ENCODE data around the gene CACNA1D.

DNA sequence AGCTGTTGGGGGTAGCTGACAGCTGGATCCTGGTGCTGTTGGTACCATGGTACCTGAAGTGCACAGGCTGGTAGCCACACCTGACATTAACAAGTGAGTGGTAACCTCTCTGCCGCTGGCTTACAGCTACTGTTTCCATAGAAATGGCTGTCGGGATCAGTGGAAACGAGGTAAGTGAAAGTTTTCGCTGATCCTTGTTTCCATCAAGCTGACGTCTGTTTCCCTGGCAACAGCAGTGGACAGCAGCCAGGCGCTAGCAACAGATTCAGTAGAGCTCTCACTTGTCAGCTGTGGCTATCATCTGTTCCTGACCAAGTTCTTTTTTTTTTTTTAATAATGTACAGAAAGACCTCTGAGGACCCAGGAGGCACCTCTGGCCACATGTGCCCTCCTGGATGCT is 185.6 kb downstream of the CACNA1D start:
- TF ChIP-seq MTF1 (CRISPR knock-in tag; IDR thresholded peaks at IDR 0.05; ENCODE audit: borderline replicate concordance) (no peak), EP300 (IDR thresholded peaks at IDR 0.05; ENCODE audit: low read length) (no peak), ELF4 (CRISPR knock-in tag; IDR thresholded peaks at IDR 0.05) (no peak), POLR2AphosphoS5 (IDR thresholded peaks at IDR 0.05; ENCODE audit: control insufficient read depth, insufficient read depth, low read depth, low read length) (no peak), GTF2A2 (tag; IDR thresholded peaks at IDR 0.05) (no peak), NFIC (IDR thresholded peaks at IDR 0.05) (no peak)
- TF ChIP-seq, protein P1, sequence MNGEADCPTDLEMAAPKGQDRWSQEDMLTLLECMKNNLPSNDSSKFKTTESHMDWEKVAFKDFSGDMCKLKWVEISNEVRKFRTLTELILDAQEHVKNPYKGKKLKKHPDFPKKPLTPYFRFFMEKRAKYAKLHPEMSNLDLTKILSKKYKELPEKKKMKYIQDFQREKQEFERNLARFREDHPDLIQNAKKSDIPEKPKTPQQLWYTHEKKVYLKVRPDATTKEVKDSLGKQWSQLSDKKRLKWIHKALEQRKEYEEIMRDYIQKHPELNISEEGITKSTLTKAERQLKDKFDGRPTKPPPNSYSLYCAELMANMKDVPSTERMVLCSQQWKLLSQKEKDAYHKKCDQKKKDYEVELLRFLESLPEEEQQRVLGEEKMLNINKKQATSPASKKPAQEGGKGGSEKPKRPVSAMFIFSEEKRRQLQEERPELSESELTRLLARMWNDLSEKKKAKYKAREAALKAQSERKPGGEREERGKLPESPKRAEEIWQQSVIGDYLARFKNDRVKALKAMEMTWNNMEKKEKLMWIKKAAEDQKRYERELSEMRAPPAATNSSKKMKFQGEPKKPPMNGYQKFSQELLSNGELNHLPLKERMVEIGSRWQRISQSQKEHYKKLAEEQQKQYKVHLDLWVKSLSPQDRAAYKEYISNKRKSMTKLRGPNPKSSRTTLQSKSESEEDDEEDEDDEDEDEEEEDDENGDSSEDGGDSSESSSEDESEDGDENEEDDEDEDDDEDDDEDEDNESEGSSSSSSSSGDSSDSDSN (IDR thresholded peaks at IDR 0.05; ENCODE audit: borderline replicate concordance in 1 of 2, low read depth in 2 of 2, low read length in 2 of 2), result no peak
- TF ChIP-seq, protein P2, sequence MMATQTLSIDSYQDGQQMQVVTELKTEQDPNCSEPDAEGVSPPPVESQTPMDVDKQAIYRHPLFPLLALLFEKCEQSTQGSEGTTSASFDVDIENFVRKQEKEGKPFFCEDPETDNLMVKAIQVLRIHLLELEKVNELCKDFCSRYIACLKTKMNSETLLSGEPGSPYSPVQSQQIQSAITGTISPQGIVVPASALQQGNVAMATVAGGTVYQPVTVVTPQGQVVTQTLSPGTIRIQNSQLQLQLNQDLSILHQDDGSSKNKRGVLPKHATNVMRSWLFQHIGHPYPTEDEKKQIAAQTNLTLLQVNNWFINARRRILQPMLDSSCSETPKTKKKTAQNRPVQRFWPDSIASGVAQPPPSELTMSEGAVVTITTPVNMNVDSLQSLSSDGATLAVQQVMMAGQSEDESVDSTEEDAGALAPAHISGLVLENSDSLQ (IDR thresholded peaks at IDR 0.05), result no peak
- TF ChIP-seq, protein P3, sequence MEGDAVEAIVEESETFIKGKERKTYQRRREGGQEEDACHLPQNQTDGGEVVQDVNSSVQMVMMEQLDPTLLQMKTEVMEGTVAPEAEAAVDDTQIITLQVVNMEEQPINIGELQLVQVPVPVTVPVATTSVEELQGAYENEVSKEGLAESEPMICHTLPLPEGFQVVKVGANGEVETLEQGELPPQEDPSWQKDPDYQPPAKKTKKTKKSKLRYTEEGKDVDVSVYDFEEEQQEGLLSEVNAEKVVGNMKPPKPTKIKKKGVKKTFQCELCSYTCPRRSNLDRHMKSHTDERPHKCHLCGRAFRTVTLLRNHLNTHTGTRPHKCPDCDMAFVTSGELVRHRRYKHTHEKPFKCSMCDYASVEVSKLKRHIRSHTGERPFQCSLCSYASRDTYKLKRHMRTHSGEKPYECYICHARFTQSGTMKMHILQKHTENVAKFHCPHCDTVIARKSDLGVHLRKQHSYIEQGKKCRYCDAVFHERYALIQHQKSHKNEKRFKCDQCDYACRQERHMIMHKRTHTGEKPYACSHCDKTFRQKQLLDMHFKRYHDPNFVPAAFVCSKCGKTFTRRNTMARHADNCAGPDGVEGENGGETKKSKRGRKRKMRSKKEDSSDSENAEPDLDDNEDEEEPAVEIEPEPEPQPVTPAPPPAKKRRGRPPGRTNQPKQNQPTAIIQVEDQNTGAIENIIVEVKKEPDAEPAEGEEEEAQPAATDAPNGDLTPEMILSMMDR (IDR thresholded peaks at IDR 0.05 in 2 of 3, conservative IDR thresholded peaks at IDR 0.05 in 1 of 3; ENCODE audit: insufficient read depth in 2 of 3, low read depth in 1 of 3, low read length in 3 of 3), result no peak

Data from K562 (cell line).